GM18858 (cell line): ENCODE results near the gene CNDP2.

Source experiments
- ATAC-seq: cut with Tn5 transposase; IDR thresholded peaks from one replicate; pipeline ENCODE4 v1.9.1; 2021; ENCODE audit not compliant: unreplicated experiment

The CNDP2 gene

DNA sequence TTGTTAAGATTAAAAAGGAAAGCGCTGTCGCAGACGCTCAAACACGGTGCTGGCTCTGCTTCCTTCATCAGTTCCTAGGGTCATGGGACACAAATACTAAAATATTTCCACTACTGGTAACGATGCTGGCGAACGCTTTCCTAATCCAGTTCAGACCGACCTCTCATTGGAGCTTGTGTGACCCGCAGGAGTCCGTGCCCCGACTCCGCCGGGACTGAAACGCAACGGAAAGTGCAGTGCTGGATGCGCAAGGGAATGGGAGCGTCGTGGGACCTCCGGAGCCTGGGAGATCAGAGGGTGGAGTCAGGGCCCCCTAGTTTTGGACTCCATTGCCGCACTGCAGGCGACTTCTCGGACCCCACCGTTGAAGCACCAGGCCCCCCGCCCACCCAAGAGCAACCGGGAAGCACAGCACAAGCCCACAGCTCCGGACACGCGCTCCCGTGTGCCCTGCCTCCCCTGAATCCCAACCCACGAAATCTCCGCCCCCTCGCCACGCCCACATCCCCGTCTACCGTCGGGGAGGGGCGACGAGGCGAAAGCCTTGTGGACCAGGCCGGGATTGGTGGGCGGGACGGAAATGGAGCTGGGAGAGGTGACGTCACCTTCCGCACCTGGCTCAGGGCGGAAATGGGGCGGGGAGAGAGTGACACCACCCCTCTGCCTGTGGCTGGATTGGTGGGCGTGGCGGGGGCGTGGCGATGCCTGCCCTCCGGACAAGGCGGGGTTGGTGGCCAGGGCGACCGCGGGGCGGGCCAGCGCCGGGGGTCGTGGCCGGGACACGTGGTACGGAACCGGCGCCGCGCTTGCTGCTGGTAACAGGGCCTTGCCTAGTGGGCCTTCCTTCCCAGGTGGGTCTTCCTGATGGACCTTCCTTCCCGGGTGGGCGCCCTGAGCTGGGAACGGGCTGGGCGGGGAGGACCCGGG is at the start of gene CNDP2:
CNDP2 (plus strand) TSS at position 783 of the 927 bp plus-strand sequence. CDS start 3,611 bp downstream, outside the sequence.
- peak; percentile 52 for ATAC-seq

DNA sequence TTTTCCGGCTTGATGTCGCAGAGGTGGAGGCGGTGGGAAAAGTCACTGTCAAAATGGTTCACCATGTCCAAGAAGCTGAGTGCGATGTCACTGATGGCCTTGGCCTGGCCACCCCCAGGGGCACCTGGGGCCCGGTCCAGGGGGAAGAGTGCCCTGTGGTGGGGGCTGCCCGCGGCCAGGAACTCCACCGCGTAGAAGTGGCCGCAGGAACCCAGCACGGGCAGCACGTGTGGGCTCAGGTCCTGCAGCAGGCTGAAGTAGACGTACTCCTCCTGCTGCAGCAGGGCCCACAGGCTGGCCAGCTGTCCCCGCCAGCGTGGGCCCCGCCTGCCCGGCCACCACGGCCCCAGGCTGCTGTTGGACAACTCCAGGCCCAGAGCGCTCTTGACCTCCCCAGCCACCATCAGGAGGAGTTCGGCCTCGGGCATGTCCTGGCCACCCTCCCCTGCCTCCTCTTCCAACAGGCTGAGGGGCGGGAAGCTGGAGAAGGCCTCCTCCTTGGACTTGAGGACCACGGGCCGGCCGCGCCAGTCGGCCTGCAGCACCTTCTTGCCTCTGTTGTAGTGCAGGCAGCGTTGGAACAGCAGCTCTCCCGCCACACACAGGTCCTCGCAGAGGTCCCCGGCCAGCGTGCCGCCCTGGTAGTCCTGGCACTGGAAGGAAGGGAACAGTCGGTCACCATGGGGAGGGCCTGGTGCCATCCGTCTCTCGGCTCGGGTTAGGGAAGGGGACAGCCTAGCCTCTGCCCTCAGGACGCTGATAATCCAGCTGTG is 49.3 kb upstream of the CNDP2 start:
- no peak for ATAC-seq

DNA sequence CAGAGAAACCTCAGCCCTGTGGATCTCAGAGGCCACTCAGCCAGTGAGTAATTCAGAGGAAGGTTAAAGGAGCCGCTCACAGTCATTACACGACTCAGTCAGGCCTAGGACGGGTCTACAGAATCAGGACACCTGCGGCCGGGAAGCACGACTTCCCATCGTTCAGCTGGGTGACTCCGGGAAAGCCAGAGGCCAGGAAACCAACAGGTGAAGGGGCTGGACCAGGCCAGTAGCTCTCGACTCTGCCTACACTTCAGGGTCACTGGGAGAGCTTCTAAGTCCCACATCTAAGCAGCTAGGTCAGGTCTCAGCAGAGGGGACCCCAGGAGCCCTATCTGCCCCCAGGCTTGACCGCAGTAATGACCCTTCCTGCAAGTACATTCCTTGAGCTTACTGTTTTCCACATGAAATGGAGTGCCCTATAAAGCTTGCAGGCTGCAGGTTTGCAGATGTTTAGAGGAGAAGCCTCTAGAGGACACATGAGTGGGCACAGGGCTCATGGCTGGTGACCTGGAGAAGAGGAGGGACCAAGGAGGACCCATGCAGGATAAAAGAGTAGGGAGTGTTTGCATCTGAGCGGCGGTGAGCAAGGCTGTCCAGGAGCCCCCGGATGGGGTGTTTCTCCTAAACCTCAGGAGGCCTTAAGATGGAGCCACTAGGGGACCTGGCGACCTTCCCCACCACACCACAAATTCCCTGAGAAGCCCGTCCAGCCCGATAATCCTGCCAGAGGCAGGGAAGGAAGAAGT is 48.6 kb upstream of the CNDP2 start:
- no peak for ATAC-seq

DNA sequence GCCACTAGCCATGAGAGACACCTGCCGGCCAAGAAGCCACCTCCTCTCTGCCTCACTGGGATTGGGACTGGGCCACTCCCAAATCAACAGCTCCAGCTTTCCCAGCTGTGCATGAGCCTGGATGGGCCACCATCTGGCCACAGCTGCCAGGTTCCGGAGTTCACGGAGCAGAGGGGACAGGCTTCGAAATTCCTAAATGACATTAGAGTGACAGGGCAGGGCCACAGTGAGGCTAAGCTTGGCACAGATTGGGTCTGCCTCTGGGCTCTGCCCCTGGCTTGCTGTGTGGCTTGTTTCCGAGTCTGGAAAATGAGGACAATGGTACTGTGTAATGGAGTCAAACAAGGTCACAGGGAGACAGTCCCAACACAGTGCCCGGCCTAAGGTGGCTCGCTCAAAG is 45.5 kb upstream of the CNDP2 start:
- ATAC-seq, result no peak

DNA sequence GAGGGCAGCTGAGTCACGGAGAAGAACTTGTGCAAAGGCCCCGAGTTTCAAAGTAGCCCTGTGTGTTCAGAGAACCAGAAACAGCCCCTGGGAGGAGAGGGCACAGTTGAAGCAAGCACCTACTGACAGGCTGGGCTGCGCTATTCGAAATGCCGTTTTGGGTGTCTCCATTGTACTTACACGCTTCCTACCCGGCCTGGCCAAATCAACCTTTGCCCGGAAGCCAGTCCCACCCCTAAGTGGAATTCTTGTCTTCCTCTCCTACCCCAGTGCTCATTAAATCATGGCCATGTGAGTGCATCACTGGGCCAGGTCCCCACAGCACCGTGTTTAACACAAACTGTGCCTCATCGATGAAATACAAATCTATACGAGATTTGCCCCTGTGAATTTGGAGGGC is 45.0 kb upstream of the CNDP2 start:
- ATAC-seq, result no peak

DNA sequence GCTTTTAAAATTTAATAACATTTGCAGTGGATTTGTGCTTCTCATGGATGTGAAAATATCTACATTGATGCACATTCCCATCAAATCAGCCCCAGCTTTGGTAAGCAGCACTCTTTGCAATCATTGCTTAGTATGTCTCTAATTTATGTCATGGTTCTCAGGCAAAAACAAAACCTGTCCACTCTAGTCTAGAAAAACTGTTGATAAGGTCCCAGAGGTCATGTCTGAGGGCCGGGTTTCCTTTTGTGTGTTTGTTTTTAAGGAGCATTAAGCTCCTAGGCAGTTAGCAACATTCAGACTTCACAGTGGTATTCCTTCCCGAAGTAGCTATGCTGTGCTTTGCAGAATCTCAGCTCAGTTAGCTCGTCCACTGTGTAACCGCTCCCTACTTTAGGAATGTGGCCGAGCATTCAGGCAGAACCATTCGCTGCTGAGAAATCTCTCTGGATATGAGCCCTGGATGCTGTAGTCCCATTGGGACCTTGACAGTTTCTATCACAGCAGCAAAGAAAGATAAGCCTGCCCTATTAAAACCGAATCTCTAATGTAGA is 43.1 kb upstream of the CNDP2 start:
- no peak for ATAC-seq

DNA sequence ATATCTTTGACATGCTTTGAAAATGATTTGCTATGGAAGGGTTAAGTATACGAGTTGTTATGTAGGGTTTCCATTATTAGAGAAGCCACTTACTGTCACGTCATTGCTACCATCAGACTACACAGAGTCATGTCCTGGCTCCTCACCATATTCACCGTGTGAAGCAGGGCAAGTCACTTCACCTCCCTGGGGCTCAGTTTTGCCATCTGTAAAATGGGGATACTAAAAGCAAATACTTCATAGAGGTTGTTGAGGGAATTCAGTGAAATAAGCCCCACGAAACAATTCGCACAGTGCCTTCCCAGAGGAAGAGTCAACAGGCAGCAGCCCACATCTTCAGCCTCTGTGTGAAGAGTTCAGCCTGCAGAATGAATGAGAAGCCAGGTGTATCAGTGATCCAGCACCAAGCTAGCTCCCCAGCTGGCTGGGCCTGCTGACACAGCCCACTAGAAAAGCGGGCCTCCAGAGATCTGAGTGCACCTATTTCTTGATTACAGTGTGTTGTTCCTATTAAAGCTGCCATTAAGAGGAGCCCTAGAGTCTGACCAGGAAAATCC is 42.4 kb upstream of the CNDP2 start:
- no peak for ATAC-seq

DNA sequence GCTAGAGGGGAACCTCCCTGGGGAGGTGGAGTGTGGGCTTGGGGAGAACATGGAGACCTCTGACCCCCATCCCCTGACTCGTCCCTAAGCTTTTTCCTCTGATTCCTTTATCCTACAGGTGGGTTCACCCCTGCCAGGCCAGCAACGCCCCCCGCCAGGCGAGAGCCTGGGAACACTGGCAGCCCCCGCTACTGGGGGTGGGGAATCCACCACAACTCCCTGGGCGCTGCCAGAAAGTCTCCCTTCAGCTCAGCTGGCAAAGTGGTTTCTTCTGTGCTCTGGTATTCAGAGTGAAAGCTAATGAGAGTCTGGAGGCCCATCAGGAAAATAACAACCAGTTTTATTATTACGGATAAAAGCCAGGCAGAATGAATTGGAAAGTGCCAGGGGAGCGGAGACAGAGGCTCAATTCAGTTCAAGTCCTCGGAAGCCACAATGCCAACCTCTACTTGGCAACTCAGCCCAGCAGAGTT is 41.8 kb upstream of the CNDP2 start:
- ATAC-seq, result no peak

DNA sequence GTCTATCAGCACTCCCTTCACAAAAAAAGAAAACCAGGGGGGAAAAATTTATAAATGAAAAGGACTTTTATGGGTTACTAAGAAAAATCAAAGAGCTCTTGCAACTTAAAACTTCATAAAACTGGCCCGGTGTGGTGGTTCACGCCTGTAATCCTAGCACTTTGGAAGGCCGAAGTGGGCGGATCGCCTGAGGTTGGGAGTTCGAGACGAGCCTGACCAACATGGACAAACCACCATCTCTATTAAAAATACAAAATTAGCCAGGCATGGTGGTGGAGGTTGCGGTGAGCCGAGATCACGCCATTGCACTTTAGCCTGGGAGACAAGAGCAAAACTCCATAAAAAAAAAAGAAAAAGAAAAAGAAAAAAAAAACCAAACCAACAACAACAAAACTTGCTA is 40.8 kb upstream of the CNDP2 start:
- no peak for ATAC-seq

DNA sequence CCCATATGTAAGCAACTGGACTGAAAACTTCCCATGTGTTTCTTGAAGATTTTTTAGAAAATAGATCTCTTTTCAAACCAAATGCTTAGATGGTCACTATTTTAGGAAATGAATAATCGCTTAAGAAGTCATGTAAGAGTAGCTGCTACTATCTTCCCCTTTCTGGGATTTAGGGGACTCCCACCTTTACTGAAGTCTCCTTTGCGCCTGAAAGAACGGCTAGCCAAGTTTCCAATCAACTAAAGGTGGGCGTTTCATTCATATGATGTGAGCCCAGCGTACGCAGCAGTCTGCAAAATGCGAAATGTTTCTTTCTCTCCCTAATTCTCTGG is 40.2 kb upstream of the CNDP2 start:
- ATAC-seq, result no peak

DNA sequence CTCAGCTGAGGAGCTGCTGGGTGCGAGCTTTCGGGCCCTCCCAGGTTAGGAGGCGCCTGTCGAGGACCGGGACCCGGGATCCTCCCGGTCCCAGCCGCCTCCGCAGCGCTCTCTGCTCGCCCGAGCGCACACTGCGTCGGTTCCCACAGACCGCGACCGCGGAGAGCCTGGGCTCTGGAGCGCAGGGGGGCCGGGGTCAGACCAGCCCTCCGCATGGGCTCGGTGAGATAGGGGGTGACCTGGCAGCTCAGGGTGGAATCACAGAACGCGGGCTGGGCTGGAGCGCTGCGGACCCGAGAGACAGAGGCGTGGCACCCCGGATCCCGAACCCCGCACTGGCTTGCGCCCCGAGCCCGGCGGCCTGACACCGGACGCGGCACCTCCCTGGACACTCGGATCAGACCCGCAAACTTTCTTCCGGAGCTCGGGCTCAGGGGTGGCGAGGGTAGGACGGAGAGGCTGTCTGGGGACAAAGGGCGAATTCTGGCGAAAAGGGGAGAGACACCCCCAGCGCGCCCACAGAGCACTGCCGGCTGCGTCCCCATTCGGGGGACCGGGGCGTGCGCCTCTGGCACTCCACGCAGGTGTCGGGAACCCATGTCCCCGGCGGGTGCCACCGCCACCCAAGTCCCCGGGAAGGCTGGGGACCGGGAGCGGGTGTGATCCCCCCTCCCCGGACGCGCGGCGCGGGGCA is 39.7 kb upstream of the CNDP2 start:
- ATAC-seq, result no peak

DNA sequence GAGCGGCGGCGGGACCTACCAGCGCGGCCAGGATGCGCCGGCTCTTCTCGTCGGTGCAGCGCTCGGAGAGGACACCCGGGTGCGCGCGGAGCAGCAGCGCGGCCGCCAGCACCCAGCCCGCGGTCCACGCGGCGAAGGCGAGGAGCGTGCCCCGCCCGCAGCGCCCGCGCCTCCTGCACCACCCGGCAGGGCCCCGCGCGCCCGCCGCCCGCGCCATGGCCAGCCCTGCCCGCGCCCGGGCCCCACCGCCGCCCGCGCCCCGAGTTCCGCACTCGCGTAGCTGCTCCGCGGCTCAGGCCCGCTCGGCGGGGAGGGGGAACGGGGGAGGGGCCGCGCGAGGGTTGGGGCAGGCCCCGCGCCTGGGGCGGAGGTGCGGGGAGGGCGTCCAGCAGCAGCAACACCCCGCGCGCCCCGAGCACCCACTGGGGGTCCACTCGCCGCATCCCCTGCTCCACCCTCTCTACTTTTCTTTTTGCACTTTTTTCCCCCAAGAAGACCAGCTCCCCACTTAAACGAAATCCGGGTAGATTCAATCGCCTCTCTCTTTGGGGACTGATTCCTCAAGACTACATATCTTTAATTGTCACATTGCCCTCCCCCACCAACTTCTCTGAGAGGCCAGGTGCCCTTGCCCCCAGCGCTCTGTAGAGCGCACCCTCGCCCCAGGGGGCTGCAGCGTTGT is 39.0 kb upstream of the CNDP2 start, which contains the start of gene DIPK1C:
DIPK1C (minus strand) TSS at position 266 of the 682 bp plus-strand sequence; CDS start at position 217, 49 bp downstream.
- no peak for ATAC-seq

DNA sequence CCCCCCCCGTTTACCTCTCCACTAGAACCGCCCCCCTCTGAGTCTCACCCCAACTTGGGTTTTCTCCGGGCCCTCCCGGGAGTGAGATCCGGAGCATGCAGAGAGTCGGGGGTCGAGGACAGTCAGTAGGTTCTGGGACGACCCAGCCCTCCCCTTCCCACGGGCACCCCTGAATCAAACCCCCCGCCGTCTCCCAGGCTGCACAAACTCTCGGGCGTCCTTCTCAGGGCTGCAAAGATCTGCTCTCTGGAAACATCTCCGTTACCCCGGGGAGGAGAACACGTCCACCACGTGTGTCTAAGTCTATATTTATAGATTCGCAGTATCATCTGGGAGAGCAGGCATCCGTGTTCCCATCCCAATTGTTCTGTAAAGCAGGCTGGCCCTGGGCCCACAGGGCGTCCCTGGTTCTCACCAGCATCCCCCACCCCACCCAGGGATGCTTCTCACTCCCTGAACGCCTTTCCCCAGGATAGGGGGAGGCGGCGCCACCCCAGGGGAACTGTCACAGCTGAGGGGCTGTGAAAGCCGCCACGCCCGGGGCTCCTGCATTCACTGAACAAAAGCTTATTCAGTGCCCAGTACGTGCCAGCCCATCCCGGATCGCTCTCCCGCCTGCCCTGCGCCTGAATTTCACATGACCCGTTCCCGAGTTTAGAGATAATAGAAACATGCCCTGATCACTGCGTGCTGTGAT is 38.3 kb upstream of the CNDP2 start:
- ATAC-seq, result no peak

DNA sequence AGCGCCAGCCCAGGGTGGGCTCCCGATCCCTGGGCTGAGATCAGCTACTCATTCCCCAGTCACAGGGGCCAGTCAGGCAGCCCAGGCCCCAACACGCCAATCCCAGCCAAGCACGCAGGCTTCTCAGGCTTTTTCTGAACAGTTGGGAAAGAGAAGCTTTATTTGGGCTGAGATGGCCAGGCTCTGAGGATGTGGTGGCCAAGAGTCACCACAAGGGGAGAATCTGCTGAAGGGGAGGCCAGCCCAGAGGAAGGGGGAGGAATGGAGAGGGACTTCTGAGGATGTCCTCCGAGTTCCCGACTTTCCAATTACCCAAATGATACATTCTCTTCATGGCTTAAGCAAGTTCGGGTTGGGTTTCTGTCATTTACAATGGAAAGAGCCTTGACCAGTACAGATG is 36.3 kb upstream of the CNDP2 start:
- ATAC-seq, result no peak

DNA sequence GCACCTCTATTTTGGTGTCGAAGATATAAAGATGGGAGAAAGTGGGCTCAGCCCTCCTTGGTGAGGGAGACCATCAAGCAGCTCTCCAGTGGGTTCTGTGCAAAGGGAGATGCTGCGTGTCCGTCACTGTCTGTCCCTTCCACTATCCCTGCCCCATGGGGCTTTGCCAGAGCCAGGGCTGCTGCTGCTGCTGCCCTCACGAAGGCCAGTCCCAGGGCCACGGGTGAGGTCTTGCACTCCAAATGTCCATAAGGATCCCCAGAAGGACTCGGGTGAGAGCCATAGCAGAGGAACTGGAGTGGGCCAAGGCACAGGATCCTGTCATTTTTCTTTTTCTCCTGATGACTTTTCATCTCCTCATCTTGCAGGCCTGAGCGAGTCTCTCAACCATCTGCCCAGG is 35.3 kb upstream of the CNDP2 start:
- no peak for ATAC-seq

DNA sequence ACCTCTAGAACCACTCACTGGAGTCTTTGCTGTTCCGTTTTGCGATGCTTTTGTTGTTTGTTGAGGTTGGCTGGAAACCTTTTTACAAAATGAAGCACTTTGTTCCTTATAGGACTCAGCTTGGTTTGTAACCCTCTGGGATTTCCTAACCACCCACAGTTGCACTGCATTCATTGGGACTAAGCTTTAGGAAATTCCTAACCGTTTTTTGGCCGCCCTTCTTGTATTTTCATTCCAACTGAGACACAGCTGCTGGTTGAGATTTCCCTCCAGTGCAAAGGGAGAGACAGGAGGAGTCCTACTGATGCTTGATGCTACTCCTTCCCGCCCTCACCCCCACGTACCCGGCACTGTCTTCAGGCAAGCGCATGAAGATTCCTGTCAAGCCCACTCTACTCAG is 32.9 kb upstream of the CNDP2 start:
- no peak for ATAC-seq

DNA sequence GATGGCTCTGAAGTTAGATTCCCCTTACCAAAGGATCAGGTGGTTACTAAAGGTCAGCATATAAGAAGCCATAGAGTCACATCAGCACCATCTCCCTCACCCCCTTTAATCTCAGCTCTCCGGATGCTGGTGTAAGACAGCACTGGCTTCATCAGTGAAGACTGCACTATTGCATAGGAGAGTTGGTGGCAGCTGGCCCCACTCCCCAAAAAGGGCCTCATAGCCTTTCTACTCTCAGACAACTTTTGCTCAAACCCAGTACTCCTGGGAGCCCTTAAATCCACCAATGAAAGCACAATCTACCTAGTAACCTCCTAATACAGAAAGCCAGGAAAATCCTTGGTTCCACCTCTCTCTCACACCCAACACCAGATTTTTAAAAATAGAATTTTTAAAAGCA is 32.2 kb upstream of the CNDP2 start:
- no peak for ATAC-seq

DNA sequence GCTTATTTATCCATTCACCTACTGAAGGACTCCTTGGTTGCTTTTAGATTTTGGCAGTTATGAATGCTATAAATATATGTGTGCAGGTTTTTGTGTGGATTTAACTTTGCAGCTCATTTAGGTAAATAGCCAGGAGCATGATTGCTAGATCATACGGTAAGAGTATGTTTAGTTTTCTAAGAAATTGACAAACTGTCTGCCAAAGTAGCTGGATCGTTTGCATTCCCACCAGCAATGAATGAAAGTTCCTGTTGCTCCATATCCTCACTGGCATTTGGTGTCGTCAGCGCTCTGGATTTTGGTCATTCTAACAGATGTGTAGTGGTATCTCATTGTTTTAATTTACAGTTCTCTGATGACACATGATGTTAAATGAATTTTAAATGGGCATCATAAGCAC is 30.4 kb upstream of the CNDP2 start:
- ATAC-seq, result no peak

DNA sequence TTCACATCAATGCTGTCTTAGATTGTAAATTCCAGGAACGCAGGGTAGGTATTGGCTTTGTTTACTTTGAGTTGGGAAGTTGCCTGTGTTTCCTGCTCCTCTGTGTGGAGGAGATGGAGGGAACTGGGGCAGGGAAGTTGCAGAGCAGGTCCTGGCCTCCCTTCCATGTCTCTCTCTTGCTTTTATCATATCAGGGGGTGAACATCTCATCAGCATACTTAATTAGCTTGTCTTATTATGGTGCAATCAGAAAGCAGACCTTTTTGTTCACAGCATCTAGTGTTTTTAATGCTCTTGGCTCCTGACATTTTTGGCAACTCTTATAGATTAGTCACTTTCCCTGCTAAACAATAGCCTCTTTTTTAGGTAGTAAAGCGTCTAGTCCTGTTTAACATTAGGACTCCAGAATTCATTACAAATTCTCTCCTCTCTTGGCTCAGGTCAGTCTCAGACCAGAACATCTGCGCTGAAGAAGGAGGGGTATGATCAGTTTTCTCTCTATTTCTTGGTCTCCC is 27.6 kb upstream of the CNDP2 start:
- ATAC-seq, result no peak
